Activated CD4-positive, CD25-positive, alpha-beta regulatory T cell (primary cell): ENCODE results near the gene LMNA.
"Not testable (repeated sequence)": the region's sequence is repeated elsewhere in the genome, so short reads cannot be mapped to it uniquely, and the experiment has no call there.

Source experiments
- DNase-seq, 4 experiments: peaks; one replicate each; lab custom pipeline; 2025; lab: John Stamatoyannopoulos, UW

The LMNA gene

GRCh38 chr1:156104861-156105832 is 9.4 kb upstream of the LMNA start:
- DNase-seq, result no peak

- no peak for DNase-seq
These were observed 7.7 kb upstream of the LMNA start for GRCh38 chr1:156106624-156107488.

GRCh38 chr1:156108057-156108456 is 6.5 kb upstream of the LMNA start:
- no peak for DNase-seq

- DNase-seq, result no peak
These were observed 5.8 kb upstream of the LMNA start for GRCh38 chr1:156108664-156109241.

- no peak for DNase-seq
These were observed 4.3 kb upstream of the LMNA start for GRCh38 chr1:156110252-156110651.

GRCh38 chr1:156111355-156111962 is 3.1 kb upstream of the LMNA start:
- DNase-seq, result no peak

GRCh38 chr1:156112276-156113137 is 2.0 kb upstream of the LMNA start:
- no peak for DNase-seq

GRCh38 chr1:156113282-156113950 is 1.1 kb upstream of the LMNA start:
- DNase-seq, result no peak

GRCh38 chr1:156114919-156115513 is 505 bp downstream of the LMNA start:
- DNase-seq, result no peak

GRCh38 chr1:156115514-156116374 is 1.2 kb downstream of the LMNA start:
- no peak for DNase-seq

GRCh38 chr1:156116731-156117130 is 2.2 kb downstream of the LMNA start:
- DNase-seq, result not testable (repeated sequence)

- DNase-seq, result no peak
These were observed 3.1 kb downstream of the LMNA start for GRCh38 chr1:156117414-156118176.

GRCh38 chr1:156118177-156118868 is 3.8 kb downstream of the LMNA start:
- no peak for DNase-seq

- DNase-seq, result no peak
These were observed 5.1 kb downstream of the LMNA start for GRCh38 chr1:156119503-156120209.

GRCh38 chr1:156120318-156120717 is 5.8 kb downstream of the LMNA start:
- DNase-seq, result no peak

- not testable (repeated sequence) for DNase-seq
These were observed 6.5 kb downstream of the LMNA start for GRCh38 chr1:156121005-156121404.

- no peak for DNase-seq
These were observed 6.9 kb downstream of the LMNA start for GRCh38 chr1:156121457-156121856.
